Aorta (tissue), 5 donors: ENCODE data around the gene METTL16. TPM values are rescaled to one million over a fixed set of nuclear protein-coding genes. Genes with fewer than 3 reads are reported as not detected.
"Not testable (repeated sequence)": the region's sequence is repeated elsewhere in the genome, so short reads cannot be mapped to it uniquely, and the experiment has no call there.

Source experiments
- ATAC-seq: fragments of 200-7000 bp; cut with Tn5 transposase; one replicate; pipeline ENCODE4 v1.9.1; 2022; ENCODE audit warnings: moderate library complexity; ENCODE audit not compliant: low FRiP score
- DNase-seq, 2 donors: peaks; one replicate each; pipeline ENCODE4 v3.0.0-alpha.2; 2020
- H3K27ac ChIP-seq, 2 donors: one replicate each; pipeline ENCODE4 v1.5.1; 2013; ENCODE audit warnings: low read length in 2 of 2, mild to moderate bottlenecking in 2 of 2, moderate library complexity in 2 of 2, control low read depth in 1 of 2, inconsistent platforms in 1 of 2, low read depth in 1 of 2
- H3K27me3 ChIP-seq, 2 donors: one replicate each; pipeline ENCODE4 v1.6.1; 2013; ENCODE audit warnings: control low read depth in 1 of 2, low read length in 1 of 2, mild to moderate bottlenecking in 1 of 2, moderate library complexity in 1 of 2; ENCODE audit not compliant: insufficient read depth in 2 of 2, control insufficient read depth in 1 of 2
- H3K36me3 ChIP-seq, 2 donors: one replicate each; pipeline ENCODE4 v1.6.1; 2013; ENCODE audit warnings: control low read depth in 1 of 2, low read length in 1 of 2, mild to moderate bottlenecking in 1 of 2; ENCODE audit not compliant: insufficient read depth in 2 of 2, control insufficient read depth in 1 of 2
- H3K4me1 ChIP-seq, 2 donors: one replicate each; pipeline ENCODE4 v1.6.1; 2013; ENCODE audit warnings: low read length in 2 of 2, control low read depth in 1 of 2, mild to moderate bottlenecking in 1 of 2, moderate library complexity in 1 of 2; ENCODE audit not compliant: insufficient read depth in 2 of 2, control insufficient read depth in 1 of 2
- H3K4me3 ChIP-seq, 2 donors: one replicate each; pipeline ENCODE4 v1.5.1; 2013; ENCODE audit warnings: low read length in 2 of 2, control low read depth in 1 of 2, mild to moderate bottlenecking in 1 of 2
- H3K9me3 ChIP-seq: one replicate; pipeline ENCODE4 v1.6.1; 2013; ENCODE audit warnings: mild to moderate bottlenecking, low read length; ENCODE audit not compliant: control insufficient read depth
- WGBS, 2 donors: extraction: QIAGEN DNeasy Blood & Tissue Kit; methylation state at CpG; one replicate each; pipeline ENCODE4 v1.1.7; 2013; 5-methylcytosine and 5-hydroxymethylcytosine counted together
- intact Hi-C, 2 donors: fragments of 100-400 bp; cut with DNase I; formaldehyde crosslinking; loops; one replicate each; pipeline versions ENCODE4 v1.14.2 to v1.15.0; 2022
- long read RNA-seq, 2 donors: library from polyadenylated mRNA; unstranded; transcript quantifications; one replicate each; pipeline ENCODE4 v2.0.0, GENCODE V29; 2020 to 2021
- polyA plus RNA-seq, 2 donors: library from polyadenylated mRNA; stranded (reverse); fragments of 200-250 nt; gene quantifications; one replicate each; pipeline ENCODE4 v1.2.3, GENCODE V29; 2013
- total RNA-seq, 2 donors: library from RNA; stranded (reverse); fragmentation: NEBNext Ultra II Directional; extraction: Animal tissue kit (Norgen Biotek cat#: 25700); gene quantifications; one replicate each; pipeline ENCODE4 v1.2.1, GENCODE V29; 2021
- donor health status: healthy with polysubstance abuse.
- donor health status: Bipolar disorder and iron deficiency.
- donor health status: DM: no; HTN: no; CAD: no.
- donor health status: DM: no; HTN: no; CAD: no.
- donor health status: DM: yes; HTN: yes; CAD: no.

Gene METTL16
- total RNA-seq (10 to 100 TPM; 24.6 to 33.3 TPM), polyA plus RNA-seq (10 to 100 TPM; 14.3 to 19.1 TPM)
- long read RNA-seq, donor 1, full-length matches to known transcripts = 3 of 22 reads
- long read RNA-seq, donor 1, partial matches to known transcripts = 2 of 22 reads
- long read RNA-seq, donor 1, other reads (novel, unspliced or antisense) = 17 of 22 reads
- long read RNA-seq, donor 2, partial matches to known transcripts = 1 of 8 reads
- long read RNA-seq, donor 2, other reads (novel, unspliced or antisense) = 7 of 8 reads

- intact Hi-C loops = loop anchor here (5.0 to 10.0 kb wide), 4 partner anchors 81 to 201 kb away; partner anchors contain the start of genes PAFAH1B1 (in 2 of the 2) and CLUH (in 1 of the 2)
- 0 to 1% methylated on average over 49 of the region's 49 CpGs for WGBS, 2 donors
- Histone ChIP-seq H3K27ac (peak within 1 kb of the TSS; percentile 36 to 76), H3K9me3 (no peaks in the 10 kb centered on the region), H3K4me1 (peaks cover 2 to 10% of the 10 kb centered on the region in 2 donors), H3K27me3 (no peaks in the 10 kb centered on the region), H3K36me3 (no peaks in the 10 kb centered on the region), H3K4me3 (peak within 1 kb of the TSS; percentile 94 to 97)
- peak; percentile 99 for DNase-seq
- ATAC-seq = peak; percentile 100
These were observed at the start of gene METTL16 for GRCh38 chr17:2511462-2512369. Gene METTL16, minus strand, starts transcription at chr17:2511888. Its CDS starts 9,557 bp downstream, at chr17:2502331.

GRCh38 chr17:2560658-2561057 lies 49.0 kb upstream of the METTL16 start:
- no peak for ATAC-seq
- no peak overlapping the region for H3K4me3 ChIP-seq

GRCh38 chr17:2551928-2552327 lies 40.2 kb upstream of the METTL16 start:
- 16 to 21% methylated on average over 9 of the region's 9 CpGs for WGBS, 2 donors
- H3K4me1 ChIP-seq = no peaks in the 10 kb centered on the region
- no peaks in the 10 kb centered on the region for H3K27me3 ChIP-seq
- no peak overlapping the region for H3K27ac ChIP-seq
- intact Hi-C loops = no loop called here
- no peaks in the 10 kb centered on the region for H3K9me3 ChIP-seq
- ATAC-seq (no peak), DNase-seq (no peak)
- no peak overlapping the region for H3K4me3 ChIP-seq
- H3K36me3 ChIP-seq = no peaks in the 10 kb centered on the region

More at GRCh38 chr17:2560658-2561057, 49.0 kb upstream of the METTL16 start:
- no peaks in the 10 kb centered on the region for H3K36me3 ChIP-seq
- H3K4me1 ChIP-seq = no peaks in the 10 kb centered on the region
- H3K27me3 ChIP-seq = no peaks in the 10 kb centered on the region
- no peak for DNase-seq
- no peaks in the 10 kb centered on the region for H3K9me3 ChIP-seq
- intact Hi-C loops = no loop called here
- 89 to 91% methylated on average over 5 of the region's 5 CpGs for WGBS, 2 donors
- no peak overlapping the region for H3K27ac ChIP-seq

- no peaks in the 10 kb centered on the region for H3K4me1 ChIP-seq
- H3K4me3 ChIP-seq = no peak overlapping the region
- ATAC-seq (no peak), DNase-seq (no peak)
- 15 to 21% methylated on average over 10 of the region's 10 CpGs for WGBS, 2 donors
- no peak overlapping the region for H3K27ac ChIP-seq
- H3K27me3 ChIP-seq = no peaks in the 10 kb centered on the region
- no peaks in the 10 kb centered on the region for H3K36me3 ChIP-seq
- intact Hi-C loops = no loop called here
- no peaks in the 10 kb centered on the region for H3K9me3 ChIP-seq
These were observed 39.8 kb upstream of the METTL16 start for GRCh38 chr17:2551493-2551892.

GRCh38 chr17:2549392-2550211 lies 37.9 kb upstream of the METTL16 start:
- Histone ChIP-seq H3K9me3 (no peaks in the 10 kb centered on the region), H3K4me3 (no peak overlapping the region), H3K4me1 (no peaks in the 10 kb centered on the region), H3K36me3 (no peaks in the 10 kb centered on the region), H3K27ac (no peak overlapping the region), H3K27me3 (no peaks in the 10 kb centered on the region)
- intact Hi-C loops = no loop called here
- ATAC-seq (no peak), DNase-seq (no peak)
- 81 to 84% methylated on average over 8 of the region's 8 CpGs for WGBS, 2 donors

- H3K27ac ChIP-seq, H3K4me3 ChIP-seq, DNase-seq, ATAC-seq, intact Hi-C loops, H3K9me3 ChIP-seq, H3K36me3 ChIP-seq, H3K4me1 ChIP-seq, H3K27me3 ChIP-seq: not testable (repeated sequence)
- WGBS, 2 donors = 73 to 78% methylated on average over 9 of the region's 9 CpGs
These were observed 36.3 kb upstream of the METTL16 start for GRCh38 chr17:2548026-2548425.

GRCh38 chr17:2547176-2547575 lies 35.5 kb upstream of the METTL16 start:
- intact Hi-C loops = no loop called here
- H3K27ac ChIP-seq = no peak overlapping the region

GRCh38 chr17:2545393-2545792 lies 33.7 kb upstream of the METTL16 start:
- intact Hi-C loops = no loop called here
- Histone ChIP-seq H3K27ac (no peak overlapping the region), H3K4me1 (no peaks in the 10 kb centered on the region), H3K36me3 (no peaks in the 10 kb centered on the region), H3K27me3 (no peaks in the 10 kb centered on the region), H3K4me3 (no peak overlapping the region), H3K9me3 (no peaks in the 10 kb centered on the region)
- ATAC-seq (no peak), DNase-seq (no peak)
- 86 to 88% methylated on average over 7 of the region's 7 CpGs for WGBS, 2 donors

More at GRCh38 chr17:2547176-2547575, 35.5 kb upstream of the METTL16 start:
- ATAC-seq = no peak
- no peak overlapping the region for H3K4me3 ChIP-seq
- 77 to 83% methylated on average over 9 of the region's 9 CpGs for WGBS, 2 donors
- no peak for DNase-seq
- no peaks in the 10 kb centered on the region for H3K9me3 ChIP-seq
- no peaks in the 10 kb centered on the region for H3K27me3 ChIP-seq
- H3K36me3 ChIP-seq = no peaks in the 10 kb centered on the region
- no peaks in the 10 kb centered on the region for H3K4me1 ChIP-seq
